Epithelial cell of umbilical artery (primary cell): ENCODE data around the gene FAM133A. TPM values are rescaled to one million over a fixed set of nuclear protein-coding genes. Genes with fewer than 3 reads are reported as not detected.

Source experiments
- total RNA-seq: library from RNA; depleted of rRNA; stranded (reverse); fragments of >200 nt; gene quantifications from 2 replicates; pipeline ENCODE4 v1.2.3, GENCODE V29; 2014

The FAM133A gene
- not detected in 2 replicates for total RNA-seq

GRCh38 chrX:93673869-93674271, at the start of gene FAM133A:
TSS of gene FAM133A (plus strand) at chrX:93674206. CDS start at chrX:93709420, 35,214 bp downstream.

GRCh38 chrX:93673056-93673868, 744 bp upstream of the FAM133A start, which contains the start of gene NAP1L3:
TSS of gene NAP1L3 (minus strand) at chrX:93673578. CDS start at chrX:93673304, 274 bp downstream.

Other genes with a start within 250 kb of the FAM133A start
- 0.65 and 2.3 TPM in 2 replicates for gene NAP1L3, start 628 bp upstream of the FAM133A start, total RNA-seq